ENCODE data around the gene FLNB. TPM values are rescaled to one million over a fixed set of nuclear protein-coding genes. Genes with fewer than 3 reads are reported as not detected.

The FLNB gene
- total and polyA plus RNA-seq, 2 of the 8 experiments (the other 6 are each of a cell fraction or from before 2014, with no cell fraction given): 72.3 to 118 TPM

DNA sequence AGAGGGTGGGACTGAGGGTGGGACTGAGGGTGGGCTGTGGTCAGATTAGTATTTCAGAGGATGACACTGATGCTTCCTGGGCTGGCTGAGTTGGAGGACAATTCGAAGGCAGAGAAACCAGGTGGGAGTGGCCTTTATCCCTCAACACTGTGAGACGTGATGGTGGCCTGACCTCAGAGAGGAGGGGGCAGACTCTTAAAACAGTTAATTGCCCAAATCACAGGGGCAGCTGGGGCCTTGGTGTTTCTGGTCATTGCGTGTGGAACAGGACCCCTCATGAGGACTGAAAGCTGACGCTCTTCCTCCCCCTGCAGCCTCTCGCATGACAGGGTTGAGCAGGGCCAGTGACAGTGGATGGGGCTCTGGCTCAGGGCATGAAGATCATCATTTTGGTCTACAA, 183.8 kb downstream of the FLNB start (continued):
- TF ChIP-seq POU5F1 (IDR thresholded peaks at IDR 0.05; ENCODE audit: low read depth, low read length): no peak
